Liver (tissue), 9 donors: ENCODE results near the gene NUBPL. TPM values are rescaled to one million over a fixed set of nuclear protein-coding genes. Genes with fewer than 3 reads are reported as not detected.

ENCODE experiments used
- DNase-seq: peaks from one replicate; pipeline ENCODE4 v3.0.0-alpha.2; 2017; ENCODE audit warnings: low spot score
- H3K27ac ChIP-seq, 2 donors: one replicate each; pipeline ENCODE4 v1.7.0; 2013; ENCODE audit warnings: inconsistent platforms in 2 of 2, low read length in 2 of 2, control low read depth in 1 of 2, low read depth in 1 of 2, mild to moderate bottlenecking in 1 of 2
- H3K27me3 ChIP-seq, 4 donors: one replicate each; pipeline versions ENCODE4 v1.6.1 to v1.7.0; 2013; ENCODE audit warnings: low read length in 3 of 4, inconsistent platforms in 1 of 4, mild to moderate bottlenecking in 1 of 4, moderate library complexity in 1 of 4; ENCODE audit not compliant: control insufficient read depth in 4 of 4, insufficient read depth in 4 of 4
- H3K36me3 ChIP-seq, 4 donors: one replicate each; pipeline versions ENCODE4 v1.6.1 to v1.7.0; 2013; ENCODE audit warnings: low read length in 3 of 4, mild to moderate bottlenecking in 3 of 4, low read depth in 1 of 4, moderate library complexity in 1 of 4; ENCODE audit not compliant: control insufficient read depth in 4 of 4, insufficient read depth in 3 of 4
- H3K4me1 ChIP-seq, 4 donors: one replicate each; pipeline versions ENCODE4 v1.6.1 to v1.7.0; 2013; ENCODE audit warnings: low read length in 3 of 4, mild to moderate bottlenecking in 3 of 4, moderate library complexity in 1 of 4; ENCODE audit not compliant: control insufficient read depth in 4 of 4, insufficient read depth in 4 of 4
- H3K4me3 ChIP-seq, 3 donors: one replicate each; pipeline versions ENCODE4 v1.6.1 to v1.7.0; 2013; ENCODE audit warnings: low read length in 3 of 3, control low read depth in 1 of 3, low read depth in 1 of 3, mild to moderate bottlenecking in 1 of 3
- H3K9ac ChIP-seq, 2 donors: one replicate each; pipeline ENCODE4 v1.7.0; 2013; ENCODE audit warnings: low read length in 2 of 2, mild to moderate bottlenecking in 2 of 2, moderate library complexity in 2 of 2, control low read depth in 1 of 2, low read depth in 1 of 2
- H3K9me3 ChIP-seq, 4 donors: one replicate each; pipeline versions ENCODE4 v1.6.1 to v1.7.0; 2013; ENCODE audit warnings: low read length in 3 of 4; ENCODE audit not compliant: control insufficient read depth in 4 of 4
- ATF3 ChIP-seq: IDR thresholded peaks from 2 replicates; pipeline ENCODE4 v1.6.1; 2016; ENCODE audit warnings: antibody characterized with exemption
- CTCF ChIP-seq: fragments of 150-350 bp; IDR thresholded peaks from 2 replicates; pipeline ENCODE4 v1.5.1; 2017; ENCODE audit warnings: improper control_type of control experiment, low read depth, low read length; ENCODE audit not compliant: missing input control
- EGR1 ChIP-seq, 2 donors: IDR thresholded peaks; 2 replicates each; pipeline ENCODE4 v1.6.1; 2016 to 2018; ENCODE audit warnings: antibody characterized with exemption in 2 of 2, low read depth in 2 of 2
- FOXA1 ChIP-seq: IDR thresholded peaks from 2 replicates; pipeline ENCODE4 v1.6.1; 2016; ENCODE audit warnings: antibody characterized with exemption
- FOXA2 ChIP-seq: IDR thresholded peaks from 2 replicates; pipeline ENCODE4 v1.6.1; 2016; ENCODE audit warnings: antibody characterized with exemption
- GABPA ChIP-seq, 2 donors: IDR thresholded peaks in 1 of 2; conservative IDR thresholded peaks in 1 of 2; 2 replicates each; pipeline ENCODE4 v1.6.1; 2016; ENCODE audit warnings: antibody characterized with exemption in 2 of 2, mild to moderate bottlenecking in 1 of 2, moderate library complexity in 1 of 2
- HNF4A ChIP-seq, 2 donors: conservative IDR thresholded peaks; 2 replicates each; pipeline ENCODE4 v1.6.1; 2016; ENCODE audit warnings: antibody characterized with exemption in 2 of 2, mild to moderate bottlenecking in 2 of 2
- HNF4G ChIP-seq: IDR thresholded peaks from 2 replicates; pipeline ENCODE4 v1.6.1; 2016; ENCODE audit warnings: antibody characterized with exemption
- JUND ChIP-seq, 2 donors: IDR thresholded peaks; 2 replicates each; pipeline ENCODE4 v1.6.1; 2016; ENCODE audit warnings: antibody characterized with exemption in 2 of 2
- MAX ChIP-seq: IDR thresholded peaks from 2 replicates; pipeline ENCODE4 v1.6.1; 2016; ENCODE audit warnings: antibody characterized with exemption
- NR2F2 ChIP-seq: IDR thresholded peaks from 2 replicates; pipeline ENCODE4 v1.6.1; 2016; ENCODE audit warnings: antibody characterized with exemption
- RXRA ChIP-seq, 2 donors: IDR thresholded peaks; 2 replicates each; pipeline ENCODE4 v1.6.1; 2017 to 2018; ENCODE audit warnings: antibody characterized with exemption in 2 of 2, mild to moderate bottlenecking in 1 of 2
- SP1 ChIP-seq: IDR thresholded peaks from 2 replicates; pipeline ENCODE4 v1.6.1; 2018; ENCODE audit warnings: antibody characterized with exemption, mild to moderate bottlenecking
- TAF1 ChIP-seq: conservative IDR thresholded peaks from 2 replicates; pipeline ENCODE4 v1.6.1; 2016; ENCODE audit warnings: antibody characterized with exemption, mild to moderate bottlenecking
- YY1 ChIP-seq: IDR thresholded peaks from 2 replicates; pipeline ENCODE4 v1.6.1; 2016; ENCODE audit warnings: antibody characterized with exemption, mild to moderate bottlenecking
- ZBTB33 ChIP-seq: IDR thresholded peaks from 2 replicates; pipeline ENCODE4 v1.6.1; 2016; ENCODE audit warnings: antibody characterized with exemption
- WGBS: extraction: QIAGEN DNeasy Blood & Tissue Kit; methylation state at CpG from one replicate; pipeline ENCODE4 v1.1.7; 2013; 5-methylcytosine and 5-hydroxymethylcytosine counted together
- polyA plus RNA-seq, 2 donors: library from polyadenylated mRNA; stranded (reverse) in 1 of 2; unstranded in 1 of 2; fragments of 200-250 nt in 1 of 2; fragments of >200 nt in 1 of 2; fragmentation: Nextera tagmentation in 1 of 2; extraction: Ambion mirVana in 1 of 2; gene quantifications; one replicate each; pipeline versions ENCODE4 v1.2.1 to v1.2.3, GENCODE V29; 2013 to 2015
- total RNA-seq, 2 donors: library from RNA; depleted of rRNA; stranded (reverse); fragments of >200 nt; gene quantifications; one replicate each; pipeline ENCODE4 v1.2.3, GENCODE V29; 2014
- donor health status: healthy.
- donor health status: healthy.
- donor health status: healthy.
- donor health status: healthy.
- donor health status: healthy.

Gene NUBPL
- total and polyA plus RNA-seq, 4 donors, result 4.2 to 9.3 (median 6.7) TPM

GRCh38 chr14:31549817-31550216, 11.4 kb upstream of the NUBPL start:
- no peak overlapping the region for H3K9ac ChIP-seq
- DNase-seq, result no peak
- H3K27ac ChIP-seq, result no peak overlapping the region
- no peaks in the 10 kb centered on the region for H3K36me3 ChIP-seq
- peaks cover 0 to 2% (median 0%) of the 10 kb centered on the region in 4 donors for H3K27me3 ChIP-seq
- 83% methylated on average over 2 of the region's 2 CpGs for whole genome bisulfite sequencing
- peaks cover 0 to 4% (median 0%) of the 10 kb centered on the region in 4 donors for H3K4me1 ChIP-seq
- TF ChIP-seq JUND (IDR thresholded peaks at IDR 0.05) (no peak), FOXA2 (no peak), NR2F2 (no peak), RXRA (IDR thresholded peaks at IDR 0.05) (no peak), GABPA (IDR thresholded peaks at IDR 0.05 in 1 of 2, conservative IDR thresholded peaks at IDR 0.05 in 1 of 2) (no peak), ZBTB33 (no peak), ATF3 (no peak), YY1 (no peak)
- no peak overlapping the region for H3K4me3 ChIP-seq
- H3K9me3 ChIP-seq, result no peaks in the 10 kb centered on the region

GRCh38 chr14:31550589-31550988, 10.6 kb upstream of the NUBPL start:
- Histone ChIP-seq H3K4me3 (no peak overlapping the region), H3K4me1 (peaks cover 0 to 4% (median 0%) of the 10 kb centered on the region in 4 donors), H3K9me3 (no peaks in the 10 kb centered on the region), H3K9ac (no peak overlapping the region), H3K27me3 (peaks cover 0 to 2% (median 0%) of the 10 kb centered on the region in 4 donors), H3K27ac (no peak overlapping the region), H3K36me3 (no peaks in the 10 kb centered on the region)
- DNase-seq, result no peak
- TF ChIP-seq YY1 (no peak), FOXA1 (no peak), GABPA (IDR thresholded peaks at IDR 0.05 in 1 of 2, conservative IDR thresholded peaks at IDR 0.05 in 1 of 2) (no peak), HNF4A (conservative IDR thresholded peaks at IDR 0.05) (peak; percentile 24 to 63), EGR1 (IDR thresholded peaks at IDR 0.05; ENCODE audit: low read depth in 2 of 2) (no peak)
- 87% methylated on average over 2 of the region's 2 CpGs for WGBS

- H3K27me3 ChIP-seq, result peaks cover 0 to 2% (median 0%) of the 10 kb centered on the region in 4 donors
- peaks cover 0 to 6% (median 0%) of the 10 kb centered on the region in 4 donors for H3K4me1 ChIP-seq
- TF ChIP-seq HNF4G (no peak), SP1 (no peak), ZBTB33 (no peak), MAX (no peak), GABPA (IDR thresholded peaks at IDR 0.05 in 1 of 2, conservative IDR thresholded peaks at IDR 0.05 in 1 of 2) (no peak), CTCF (no peak), TAF1 (no peak), RXRA (IDR thresholded peaks at IDR 0.05) (no peak)
- H3K4me3 ChIP-seq, result no peak overlapping the region
- H3K36me3 ChIP-seq, result no peaks in the 10 kb centered on the region
- no peak overlapping the region for H3K27ac ChIP-seq
- no peaks in the 10 kb centered on the region for H3K9me3 ChIP-seq
- WGBS, result 73% methylated on average over 2 of the region's 2 CpGs
- no peak overlapping the region for H3K9ac ChIP-seq
- no peak for DNase-seq
Measured at GRCh38 chr14:31556191-31556590, 5.0 kb upstream of the NUBPL start.
